AG09319 (cell line): ENCODE measurements around the gene MRFAP1.
"Not testable (repeated sequence)": the region's sequence is repeated elsewhere in the genome, so short reads cannot be mapped to it uniquely, and the experiment has no call there.

Source experiments
- DNase-seq: peaks from one replicate; pipeline ENCODE4 v3.0.0-alpha.2; 2010; ENCODE audit warnings: low read depth; ENCODE audit errors: extremely low read depth
- CTCF ChIP-seq: IDR thresholded peaks from 2 replicates; pipeline ENCODE4 v1.5.1; 2011; ENCODE audit warnings: low read depth, mild to moderate bottlenecking, inconsistent platforms, low read length, moderate library complexity

MRFAP1 gene

GRCh38 chr4:6641164-6641970, 882 bp downstream of the MRFAP1 start:
- no peak for TF ChIP-seq CTCF
- DNase-seq, result no peak

- no peak for TF ChIP-seq CTCF
Observed at GRCh38 chr4:6641971-6642320, 1.5 kb downstream of the MRFAP1 start.

GRCh38 chr4:6643141-6643847, 2.8 kb downstream of the MRFAP1 start:
- TF ChIP-seq CTCF, result no peak
- no peak for DNase-seq

More at GRCh38 chr4:6641971-6642320, 1.5 kb downstream of the MRFAP1 start:
- DNase-seq, result no peak

- TF ChIP-seq CTCF, result no peak
- no peak for DNase-seq
Observed at GRCh38 chr4:6644792-6645530, 4.5 kb downstream of the MRFAP1 start.

- DNase-seq, result no peak
- no peak for TF ChIP-seq CTCF
Observed at GRCh38 chr4:6647169-6647568, 6.7 kb downstream of the MRFAP1 start.

- TF ChIP-seq CTCF, result no peak
Observed at GRCh38 chr4:6647582-6648230, 7.2 kb downstream of the MRFAP1 start.

DNA sequence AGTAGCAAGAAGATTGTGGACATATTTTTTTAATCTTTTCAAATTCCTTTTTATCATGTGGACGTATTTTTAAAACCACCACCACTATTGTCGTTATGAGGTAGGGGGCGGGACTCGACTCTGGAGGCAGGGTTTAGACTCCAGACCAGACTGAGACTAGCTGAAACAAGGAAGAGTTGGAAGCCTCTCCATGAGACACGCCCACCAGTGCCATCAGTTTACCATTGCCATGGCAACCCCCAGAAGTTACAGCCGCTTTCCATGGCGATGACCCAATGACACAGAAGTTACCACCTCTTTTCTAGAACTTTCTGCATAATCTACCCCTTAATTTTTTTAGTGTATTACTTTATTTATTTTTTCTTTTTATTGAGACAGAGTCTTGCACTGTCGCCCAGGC, 8.7 kb downstream of the MRFAP1 start:
- DNase-seq, result no peak
- TF ChIP-seq CTCF, result no peak

More at GRCh38 chr4:6647582-6648230, 7.2 kb downstream of the MRFAP1 start:
- no peak for DNase-seq

GRCh38 chr4:6654211-6654610, 13.7 kb downstream of the MRFAP1 start:
- DNase-seq, result not testable (repeated sequence)

GRCh38 chr4:6655291-6655690, 14.8 kb downstream of the MRFAP1 start:
- not testable (repeated sequence) for DNase-seq
